CD14-positive monocyte (primary cell): ENCODE measurements around the gene FAM151B. TPM values are rescaled to one million over a fixed set of nuclear protein-coding genes. Genes with fewer than 3 reads are reported as not detected.

Experiments
- DNase-seq, 3 donors: peaks; one replicate each; pipeline ENCODE4 v3.0.0-alpha.2; 2011 to 2022
- H2AFZ ChIP-seq: 2 replicates; pipeline ENCODE4 v1.6.0; 2012; ENCODE audit warnings: mild to moderate bottlenecking, low read depth, low read length, inconsistent platforms; ENCODE audit not compliant: insufficient read depth, poor library complexity, severe bottlenecking
- H3K27ac ChIP-seq, 2 donors: 1 replicate in 1 of 2; 2 replicates in 1 of 2; pipeline ENCODE4 v1.5.1; 2012 to 2013; ENCODE audit warnings: low read length in 2 of 2, control low read depth in 1 of 2, inconsistent platforms in 1 of 2, low read depth in 1 of 2, mild to moderate bottlenecking in 1 of 2
- H3K27me3 ChIP-seq, 2 donors: one replicate each; pipeline versions ENCODE4 v1.6.0 to v1.6.1; 2011 to 2013; ENCODE audit warnings: low read length in 2 of 2; ENCODE audit not compliant: control insufficient read depth in 2 of 2, insufficient read depth in 2 of 2
- H3K36me3 ChIP-seq, 2 donors: replicated peaks in 1 of 2; 1 replicate in 1 of 2; 2 replicates in 1 of 2; pipeline versions ENCODE4 v1.5.1 to v1.6.1; 2012 to 2013; ENCODE audit warnings: low read length in 2 of 2, control low read depth in 1 of 2, inconsistent platforms in 1 of 2, mild to moderate bottlenecking in 1 of 2; ENCODE audit not compliant: insufficient read depth in 2 of 2, control insufficient read depth in 1 of 2
- H3K4me1 ChIP-seq, 2 donors: 1 replicate in 1 of 2; 2 replicates in 1 of 2; pipeline versions ENCODE4 v1.5.1 to v1.6.1; 2012 to 2013; ENCODE audit warnings: low read length in 2 of 2, control low read depth in 1 of 2, inconsistent platforms in 1 of 2, mild to moderate bottlenecking in 1 of 2, moderate library complexity in 1 of 2; ENCODE audit not compliant: insufficient read depth in 2 of 2, control insufficient read depth in 1 of 2
- H3K4me2 ChIP-seq: replicated peaks from 2 replicates; pipeline ENCODE3; 2012; ENCODE audit warnings: low read length, moderate library complexity, mild to moderate bottlenecking; ENCODE audit not compliant: poor library complexity, severe bottlenecking; ENCODE audit errors: extremely low read depth
- H3K4me3 ChIP-seq, 3 experiments: fragments of 200-600 bp in 1 of 3; sonication (generic) in 1 of 3; replicated peaks in 1 of 3; 1 replicate in 2 of 3; 2 replicates in 1 of 3; pipeline ENCODE4 v1.5.1; 2011 to 2013; ENCODE audit warnings: low read length in 3 of 3, mild to moderate bottlenecking in 3 of 3, control low read depth in 2 of 3, low read depth in 2 of 3, inconsistent platforms in 1 of 3, moderate library complexity in 1 of 3
- H3K79me2 ChIP-seq: 2 replicates; pipeline ENCODE4 v1.6.0; 2012; ENCODE audit warnings: mild to moderate bottlenecking, control low read depth, inconsistent platforms, low read length, moderate library complexity; ENCODE audit not compliant: insufficient read depth
- H3K9ac ChIP-seq: 2 replicates; pipeline ENCODE4 v1.6.0; 2017; ENCODE audit warnings: low read length, mild to moderate bottlenecking; ENCODE audit not compliant: insufficient read depth, poor library complexity, severe bottlenecking
- H3K9me3 ChIP-seq, 2 donors: replicated peaks in 1 of 2; 1 replicate in 1 of 2; 2 replicates in 1 of 2; pipeline versions ENCODE4 v1.5.1 to v1.6.1; 2012 to 2013; ENCODE audit warnings: low read length in 2 of 2, control low read depth in 1 of 2; ENCODE audit not compliant: control insufficient read depth in 1 of 2, insufficient read depth in 1 of 2
- H4K20me1 ChIP-seq: 2 replicates; pipeline ENCODE4 v1.6.0; 2012; ENCODE audit warnings: mild to moderate bottlenecking, low read length, control low read depth, moderate library complexity; ENCODE audit not compliant: insufficient read depth
- H3K27ac Mint-ChIP-seq, 7 donors: one replicate each; pipeline ENCODE4 v1.8.0; 2020; ENCODE audit warnings: mild to moderate bottlenecking in 7 of 7, mixed read lengths in 7 of 7, moderate library complexity in 6 of 7, inconsistent platforms in 2 of 7
- H3K27me3 Mint-ChIP-seq, 3 donors: one replicate each; pipeline ENCODE4 v1.8.0; 2021 to 2022; ENCODE audit warnings: low read depth in 3 of 3, mild to moderate bottlenecking in 3 of 3, mixed read lengths in 3 of 3, moderate library complexity in 3 of 3, inconsistent platforms in 1 of 3
- H3K36me3 Mint-ChIP-seq, 2 donors: one replicate each; pipeline ENCODE4 v1.8.0; 2020; ENCODE audit warnings: mixed read lengths in 2 of 2, inconsistent platforms in 1 of 2, mild to moderate bottlenecking in 1 of 2
- H3K4me1 Mint-ChIP-seq: one replicate; pipeline ENCODE4 v1.8.0; 2020; ENCODE audit warnings: mild to moderate bottlenecking, mixed read lengths
- H3K4me3 Mint-ChIP-seq, 2 donors: one replicate each; pipeline ENCODE4 v1.8.0; 2020; ENCODE audit warnings: mild to moderate bottlenecking in 2 of 2, mixed read lengths in 2 of 2, moderate library complexity in 1 of 2
- H3K9me3 Mint-ChIP-seq, 7 donors: one replicate each; pipeline ENCODE4 v1.8.0; 2020 to 2022; ENCODE audit warnings: mixed read lengths in 7 of 7, mild to moderate bottlenecking in 6 of 7, moderate library complexity in 6 of 7, inconsistent platforms in 2 of 7
- WGBS: methylation state at CpG from one replicate; pipeline ENCODE4 v1.1.5; 2013; ENCODE audit warnings: missing lambda C conversion rate; ENCODE audit not compliant: insufficient coverage; 5-methylcytosine and 5-hydroxymethylcytosine counted together
- intact Hi-C, 2 donors: fragments of 100-400 bp; cut with micrococcal nuclease; formaldehyde crosslinking; loops; one replicate each; pipeline versions ENCODE4 v1.15.0 to v1.15.1; 2023
- polyA plus RNA-seq, 3 donors: library from polyadenylated mRNA; depleted of rRNA in 1 of 3; unstranded in 2 of 3; stranded (reverse) in 1 of 3; fragments of 300-500 nt in 2 of 3; fragments of >200 nt in 1 of 3; fragmentation: Illumina TruSeq in 2 of 3; gene quantifications; 1 replicate in 2 of 3; 2 replicates in 1 of 3; pipeline ENCODE4 v1.2.3, GENCODE V29; 2012 to 2021
- TF ChIP-seq, protein P1 (sequence below): fragments of 200-600 bp; IDR thresholded peaks from one replicate; pipeline ENCODE4 v1.8.0; 2022; ENCODE audit warnings: antibody characterized with exemption, mild to moderate bottlenecking

The FAM151B gene
- polyA plus RNA-seq, 3 donors = 3.2 to 10.2 (median 4.5) TPM

- H3K79me2 ChIP-seq = no peaks in the 10 kb centered on the region
- H3K4me3 ChIP-seq = no peak overlapping the region
- Mint-ChIP-seq H3K4me1 (no peaks in the 10 kb centered on the region), H3K27me3 (peaks cover 0 to 2% (median 0%) of the 10 kb centered on the region in 3 donors), H3K4me3 (no peak overlapping the region), H3K9me3 (peaks cover 0 to 14% (median 2%) of the 10 kb centered on the region in 7 donors), H3K36me3 (no peaks in the 10 kb centered on the region), H3K27ac (no peak overlapping the region)
- intact Hi-C loops = no loop called here
- 100% methylated on average over 2 of the region's 6 CpGs for WGBS
- no peaks in the 10 kb centered on the region for H3K36me3 ChIP-seq
- H3K9ac ChIP-seq = no peak overlapping the region
- H3K27ac ChIP-seq = no peak overlapping the region
- no peaks in the 10 kb centered on the region for H3K4me1 ChIP-seq
- H4K20me1 ChIP-seq = no peaks in the 10 kb centered on the region
- H3K4me2 ChIP-seq = no peak overlapping the region
- TF ChIP-seq, protein P1, sequence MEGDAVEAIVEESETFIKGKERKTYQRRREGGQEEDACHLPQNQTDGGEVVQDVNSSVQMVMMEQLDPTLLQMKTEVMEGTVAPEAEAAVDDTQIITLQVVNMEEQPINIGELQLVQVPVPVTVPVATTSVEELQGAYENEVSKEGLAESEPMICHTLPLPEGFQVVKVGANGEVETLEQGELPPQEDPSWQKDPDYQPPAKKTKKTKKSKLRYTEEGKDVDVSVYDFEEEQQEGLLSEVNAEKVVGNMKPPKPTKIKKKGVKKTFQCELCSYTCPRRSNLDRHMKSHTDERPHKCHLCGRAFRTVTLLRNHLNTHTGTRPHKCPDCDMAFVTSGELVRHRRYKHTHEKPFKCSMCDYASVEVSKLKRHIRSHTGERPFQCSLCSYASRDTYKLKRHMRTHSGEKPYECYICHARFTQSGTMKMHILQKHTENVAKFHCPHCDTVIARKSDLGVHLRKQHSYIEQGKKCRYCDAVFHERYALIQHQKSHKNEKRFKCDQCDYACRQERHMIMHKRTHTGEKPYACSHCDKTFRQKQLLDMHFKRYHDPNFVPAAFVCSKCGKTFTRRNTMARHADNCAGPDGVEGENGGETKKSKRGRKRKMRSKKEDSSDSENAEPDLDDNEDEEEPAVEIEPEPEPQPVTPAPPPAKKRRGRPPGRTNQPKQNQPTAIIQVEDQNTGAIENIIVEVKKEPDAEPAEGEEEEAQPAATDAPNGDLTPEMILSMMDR = no peak
- H2AFZ ChIP-seq = no peak overlapping the region
- H3K27me3 ChIP-seq = no peaks in the 10 kb centered on the region
- no peak for DNase-seq
- no peaks in the 10 kb centered on the region for H3K9me3 ChIP-seq
Observed at GRCh38 chr5:80584770-80585169, 96.9 kb downstream of the FAM151B start.

DNA sequence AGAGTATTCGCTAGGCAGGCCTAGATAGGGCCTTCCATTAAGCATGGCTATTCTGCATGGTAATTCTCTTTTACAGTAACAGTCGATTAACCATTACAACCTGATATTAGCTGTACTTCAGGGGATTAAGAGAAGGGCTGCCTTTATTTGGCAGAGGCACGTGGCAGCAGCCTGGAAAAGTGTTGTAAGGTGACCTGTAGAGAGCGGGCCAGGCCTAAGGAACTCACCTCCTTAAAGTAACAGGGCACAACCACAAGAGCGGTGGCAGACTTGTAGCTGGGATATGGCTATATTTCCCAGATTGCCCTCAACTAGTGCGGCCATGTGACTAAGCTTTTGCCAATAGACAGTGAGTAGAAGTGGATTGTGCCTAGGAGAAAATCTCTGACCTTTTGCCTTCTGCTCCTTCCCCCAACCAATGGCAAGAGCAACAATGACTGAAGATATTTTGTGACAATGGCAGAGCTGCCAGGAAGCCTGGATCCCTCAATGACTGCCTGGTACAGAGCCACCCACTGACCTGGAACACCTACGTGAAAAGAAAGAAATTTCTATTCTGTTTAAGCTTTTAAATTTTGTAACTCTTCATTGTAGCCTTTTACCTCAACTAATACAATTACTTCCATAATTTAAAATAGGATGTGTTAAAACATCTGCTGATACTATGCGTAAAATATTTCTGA lies 101.1 kb downstream of the FAM151B start:
- Histone ChIP-seq H3K4me3 (no peak overlapping the region), H3K27ac (no peak overlapping the region), H3K36me3 (no peaks in the 10 kb centered on the region), H3K9me3 (no peaks in the 10 kb centered on the region), H3K4me2 (no peak overlapping the region), H4K20me1 (no peaks in the 10 kb centered on the region), H3K79me2 (no peaks in the 10 kb centered on the region), H3K9ac (no peak overlapping the region), H3K27me3 (no peaks in the 10 kb centered on the region), H3K4me1 (no peaks in the 10 kb centered on the region), H2AFZ (no peak overlapping the region)
- TF ChIP-seq, protein P1 = no peak
- Mint-ChIP-seq H3K27me3 (peaks cover 0 to 4% (median 2%) of the 10 kb centered on the region in 3 donors), H3K4me1 (no peaks in the 10 kb centered on the region), H3K27ac (no peak overlapping the region), H3K36me3 (no peaks in the 10 kb centered on the region), H3K9me3 (peaks cover 0 to 5% (median 1%) of the 10 kb centered on the region in 7 donors), H3K4me3 (no peak overlapping the region)
- no CpG with 5 or more reads among the region's 8 CpGs for WGBS
- DNase-seq = no peak
- intact Hi-C loops = no loop called here
